Activated CD4-positive, alpha-beta T cell treated with anti-CD3 and anti-CD28 coated beads, Interleukin-2, amount 10 ng/mL, durations not matched to agents 24 days and 14 days (primary cell): ENCODE data around the gene GALNS. TPM values are rescaled to one million over a fixed set of nuclear protein-coding genes. Genes with fewer than 3 reads are reported as not detected.

Experiments
- DNase-seq: peaks from one replicate; pipeline ENCODE4 v3.0.0; 2022
- H3K27ac Mint-ChIP-seq: one replicate; pipeline ENCODE4 v1.8.0; 2022; ENCODE audit warnings: mild to moderate bottlenecking, mixed read lengths
- H3K27me3 Mint-ChIP-seq: one replicate; pipeline ENCODE4 v1.8.0; 2022; ENCODE audit warnings: mixed read lengths
- H3K36me3 Mint-ChIP-seq: one replicate; pipeline ENCODE4 v1.8.0; 2022; ENCODE audit warnings: low read depth, mild to moderate bottlenecking, mixed read lengths
- H3K4me1 Mint-ChIP-seq: one replicate; pipeline ENCODE4 v1.8.0; 2021; ENCODE audit warnings: mixed read lengths
- H3K4me3 Mint-ChIP-seq: one replicate; pipeline ENCODE4 v1.8.0; 2022; ENCODE audit warnings: mild to moderate bottlenecking, moderate library complexity, mixed read lengths
- H3K9me3 Mint-ChIP-seq: one replicate; pipeline ENCODE4 v1.8.0; 2021; ENCODE audit warnings: mixed read lengths
- intact Hi-C: fragments of 100-400 bp; cut with micrococcal nuclease; formaldehyde crosslinking; loops from one replicate; pipeline ENCODE4 v1.15.1; 2023
- total RNA-seq: library from RNA; stranded (reverse); gene quantifications from 2 replicates; pipeline ENCODE4 v1.2.3, GENCODE V29; 2022

Gene GALNS
- total RNA-seq, 1 donor from 2014 or later, result 23.2 TPM

GRCh38 chr16:88769617-88770460 is 86.9 kb downstream of the GALNS start:
- H3K4me3 Mint-ChIP-seq, result no peak overlapping the region
- no peak overlapping the region for H3K27ac Mint-ChIP-seq
- intact Hi-C loops, result no loop called here
- peaks cover 2% of the 10 kb centered on the region for H3K36me3 Mint-ChIP-seq
- peaks cover 10% of the 10 kb centered on the region for H3K4me1 Mint-ChIP-seq
- peak; percentile 67 for DNase-seq
- no peaks in the 10 kb centered on the region for H3K27me3 Mint-ChIP-seq
- H3K9me3 Mint-ChIP-seq, result no peaks in the 10 kb centered on the region

DNA sequence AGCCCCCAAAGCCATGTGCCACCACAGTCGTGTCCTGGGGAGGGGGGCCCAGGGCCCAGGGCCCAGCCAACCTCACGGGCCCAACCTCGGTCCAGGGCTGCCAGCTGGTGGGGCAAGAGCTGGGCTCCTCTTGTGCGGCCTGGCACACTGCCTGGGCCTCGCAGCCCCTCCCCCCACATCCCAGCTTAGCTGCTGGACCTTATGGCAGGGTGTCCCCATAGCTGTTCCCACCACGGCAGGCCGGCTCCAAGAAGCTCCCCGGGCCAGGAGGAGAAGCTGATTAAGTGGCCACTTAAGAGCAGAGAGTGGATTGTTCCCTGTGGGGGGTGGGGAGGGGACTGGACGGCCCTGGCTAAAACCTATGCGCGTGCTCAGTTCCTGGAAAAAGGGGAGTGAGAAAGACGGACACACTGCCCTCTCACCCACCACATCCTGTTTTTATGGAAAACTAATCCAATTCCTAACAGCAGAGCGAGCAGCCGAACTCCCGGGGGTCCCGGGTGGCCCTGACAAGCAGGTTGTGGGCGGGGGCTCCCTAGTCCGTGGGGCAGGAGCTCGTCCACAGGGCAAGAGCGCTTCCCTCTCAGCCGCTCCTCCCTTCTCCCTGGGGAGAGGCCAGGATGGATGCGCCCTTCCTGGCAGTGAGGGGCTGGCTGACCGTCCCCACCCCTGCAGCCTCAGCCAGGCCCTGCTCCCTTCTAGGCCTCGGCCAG is 88.5 kb downstream of the GALNS start:
- no peak for DNase-seq
- Mint-ChIP-seq H3K27ac (no peak overlapping the region), H3K27me3 (no peaks in the 10 kb centered on the region), H3K9me3 (no peaks in the 10 kb centered on the region), H3K4me3 (no peak overlapping the region), H3K4me1 (peaks cover 10% of the 10 kb centered on the region), H3K36me3 (peaks cover 6% of the 10 kb centered on the region)
- intact Hi-C loops, result no loop called here

DNA sequence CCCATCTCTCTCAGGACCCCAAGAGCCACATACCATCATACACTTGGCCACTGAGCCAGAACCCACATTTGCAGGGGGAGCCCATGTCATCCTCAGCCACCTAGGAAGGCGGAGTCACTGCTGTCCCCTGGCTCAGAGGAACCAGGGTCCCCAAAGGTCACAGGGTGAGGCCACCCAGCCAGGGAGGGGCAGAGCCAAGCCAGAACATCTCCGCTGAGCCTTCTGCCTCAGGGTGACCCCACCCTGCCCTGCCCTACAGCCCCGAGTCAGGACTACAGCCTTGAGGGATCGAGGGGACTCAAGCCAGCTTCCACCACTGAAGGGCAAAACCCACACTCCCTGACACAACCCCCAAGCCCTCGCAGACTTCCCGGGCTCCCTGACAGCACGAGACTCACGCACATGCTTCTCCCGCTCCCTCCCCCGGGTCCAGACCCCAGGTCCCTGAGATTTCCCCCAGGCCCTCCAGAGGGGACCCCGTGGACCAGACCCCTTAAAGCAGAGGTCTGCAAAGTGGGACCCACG is 89.1 kb downstream of the GALNS start:
- H3K4me1 Mint-ChIP-seq, result peaks cover 10% of the 10 kb centered on the region
- H3K27me3 Mint-ChIP-seq, result no peaks in the 10 kb centered on the region
- H3K36me3 Mint-ChIP-seq, result peaks cover 6% of the 10 kb centered on the region
- no peak overlapping the region for H3K4me3 Mint-ChIP-seq
- no peak for DNase-seq
- intact Hi-C loops, result no loop called here
- H3K27ac Mint-ChIP-seq, result no peak overlapping the region
- no peaks in the 10 kb centered on the region for H3K9me3 Mint-ChIP-seq

DNA sequence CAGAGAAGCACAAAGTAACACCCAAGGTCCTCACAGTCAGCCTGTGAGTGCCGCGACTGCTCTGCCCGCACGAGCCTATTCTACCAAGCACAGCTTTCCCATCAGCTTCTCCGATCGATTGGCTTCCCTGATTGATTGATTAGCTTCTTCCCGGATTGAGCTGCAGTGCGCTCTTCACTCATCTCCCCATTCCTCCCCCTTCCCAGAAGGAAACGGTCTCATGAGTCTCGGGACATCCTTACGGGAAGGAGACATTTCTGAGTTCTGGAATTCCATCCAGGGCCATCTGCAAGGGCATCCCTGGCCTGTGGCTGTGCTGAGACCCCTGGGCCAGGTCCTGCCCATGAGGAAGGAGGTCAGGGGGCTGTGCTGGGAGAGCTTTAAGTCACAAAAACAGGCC is 89.8 kb downstream of the GALNS start:
- Mint-ChIP-seq H3K9me3 (no peaks in the 10 kb centered on the region), H3K27ac (peak overlapping the region; percentile 61), H3K4me1 (peaks cover 10% of the 10 kb centered on the region), H3K4me3 (no peak overlapping the region), H3K36me3 (peaks cover 6% of the 10 kb centered on the region), H3K27me3 (no peaks in the 10 kb centered on the region)
- DNase-seq, result no peak
- intact Hi-C loops, result no loop called here

GRCh38 chr16:88764913-88765349 is 91.8 kb downstream of the GALNS start:
- Mint-ChIP-seq H3K27ac (no peak overlapping the region), H3K4me1 (peaks cover 10% of the 10 kb centered on the region), H3K27me3 (no peaks in the 10 kb centered on the region)

GRCh38 chr16:88764080-88764479 is 92.7 kb downstream of the GALNS start:
- H3K4me3 Mint-ChIP-seq, result no peak overlapping the region
- DNase-seq, result no peak
- no peak overlapping the region for H3K27ac Mint-ChIP-seq
- intact Hi-C loops, result no loop called here
- peaks cover 13% of the 10 kb centered on the region for H3K4me1 Mint-ChIP-seq
- H3K36me3 Mint-ChIP-seq, result peaks cover 6% of the 10 kb centered on the region
- H3K9me3 Mint-ChIP-seq, result no peaks in the 10 kb centered on the region
- H3K27me3 Mint-ChIP-seq, result no peaks in the 10 kb centered on the region

More at GRCh38 chr16:88764913-88765349, 91.8 kb downstream of the GALNS start:
- Mint-ChIP-seq H3K36me3 (peaks cover 6% of the 10 kb centered on the region), H3K4me3 (no peak overlapping the region), H3K9me3 (no peaks in the 10 kb centered on the region)
- DNase-seq, result no peak
- intact Hi-C loops, result no loop called here

Other genes starting within 250 kb of the GALNS start
- not detected in 2 replicates for gene IL17C, start 218.4 kb downstream of the GALNS start, total RNA-seq
- gene CYBA, start 205.9 kb downstream of the GALNS start, total RNA-seq, result 222 and 228 TPM in 2 replicates
- 95.7 and 102 TPM in 2 replicates for gene MVD, start 193.9 kb downstream of the GALNS start, total RNA-seq
- 3.0 and 3.3 TPM in 2 replicates for gene SNAI3, start 170.4 kb downstream of the GALNS start, total RNA-seq
- 47.3 and 49.7 TPM in 2 replicates for gene RNF166, start 150.5 kb downstream of the GALNS start, total RNA-seq
- 68.8 and 69.9 TPM in 2 replicates for gene CTU2, start 150.4 kb downstream of the GALNS start, total RNA-seq
- 219 and 226 TPM in 2 replicates for gene PIEZO1, start 71.7 kb downstream of the GALNS start, total RNA-seq
- gene CDT1, start 53.2 kb downstream of the GALNS start, total RNA-seq, result 93.2 and 98.3 TPM in 2 replicates
- gene APRT, start 45.0 kb downstream of the GALNS start, total RNA-seq, result 312 and 314 TPM in 2 replicates
- 62.1 and 67.1 TPM in 2 replicates for gene TRAPPC2L, start 180 bp upstream of the GALNS start, total RNA-seq
- gene PABPN1L, start 9.7 kb upstream of the GALNS start, total RNA-seq, result not detected in 2 replicates
- not detected in 2 replicates for gene CBFA2T3, start 120.3 kb upstream of the GALNS start, total RNA-seq
- 41.1 and 41.6 TPM in 2 replicates for gene ACSF3, start 236.9 kb upstream of the GALNS start, total RNA-seq